ENCODE measurements around the gene EGR2. TPM values are rescaled to one million over a fixed set of nuclear protein-coding genes. Genes with fewer than 3 reads are reported as not detected.
"Not testable (repeated sequence)": the region's sequence is repeated elsewhere in the genome, so short reads cannot be mapped to it uniquely, and the experiment has no call there.

The EGR2 gene
- total and polyA plus RNA-seq, 10 of the 15 experiments (the other 5 are each of a cell fraction or from before 2014, with no cell fraction given): 8.3 to 56.5 (median 16.2) TPM

DNA sequence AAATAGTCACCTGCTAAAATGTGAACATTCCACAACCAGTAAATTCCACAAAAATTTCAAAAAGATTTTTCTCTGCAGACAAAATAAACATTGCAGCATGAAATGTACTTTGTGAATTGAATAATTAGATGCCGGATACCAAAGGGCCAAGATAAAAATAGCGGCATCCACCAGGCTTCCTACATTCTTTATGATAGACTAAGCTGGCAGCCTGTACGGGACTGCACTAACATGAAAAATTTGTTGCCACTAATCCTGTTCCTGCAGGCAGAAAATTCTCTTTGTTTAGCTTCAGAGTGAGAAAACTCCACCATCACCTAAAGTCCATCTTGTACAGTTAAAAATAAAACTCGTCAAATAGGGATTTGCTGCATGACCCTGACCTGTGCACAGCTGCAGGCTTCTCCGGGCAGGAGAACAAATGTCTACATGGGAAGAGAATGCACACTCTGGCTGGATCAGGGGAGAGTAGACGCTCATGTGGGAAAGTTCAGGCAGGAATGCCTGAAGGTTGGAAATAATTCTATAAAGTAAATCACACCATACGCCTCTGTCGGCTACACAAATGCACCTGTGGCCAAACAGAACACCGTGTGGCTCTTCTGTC is 27.2 kb downstream of the EGR2 start:
- SMC1A ChIA-PET (ENCODE audit: uncharacterized antibody, unreplicated experiment): interaction anchor here (0.9 to 1.0 kb wide), 2 partner anchors 10 to 14 kb away, joined by 3 to 4 read pairs; no protein-coding TSS in a partner anchor
- ATAC-seq (no peak), DNase-seq (ENCODE audit: low read depth, low spot score) (no peak), FAIRE-seq (no peak)
- RAD21 ChIA-PET (ENCODE audit: unreplicated experiment): interaction anchor here (0.8 to 1.4 kb wide), 3 partner anchors 56 to 178 kb away, joined by 3 to 4 read pairs (median 3); no protein-coding TSS in a partner anchor
- no peak overlapping the region for H3K4me3 ChIP-seq
- no peaks in the 10 kb centered on the region for H3K4me1 ChIP-seq (ENCODE audit: control insufficient read depth, insufficient read depth, low read length)
- intact Hi-C loops (cut with micrococcal nuclease; ENCODE audit: unreplicated experiment) (no loop called here), in situ Hi-C loops (cut with MboI) (no loop called here)
- no peaks in the 10 kb centered on the region for H3K27me3 ChIP-seq (replicated peaks in 1 of 2; ENCODE audit: control insufficient read depth in 2 of 2, insufficient read depth in 2 of 2, low read length in 1 of 2)
- H3K4me2 ChIP-seq (ENCODE audit: control insufficient read depth, insufficient read depth): no peak overlapping the region
- 56% methylated on average over 9 of the region's 9 CpGs for WGBS (ENCODE audit: insufficient coverage, insufficient replicate concordance, low lambda C conversion rate, missing lambda C conversion rate)
- no peaks in the 10 kb centered on the region for H3K36me3 ChIP-seq (ENCODE audit: control insufficient read depth in 2 of 2, insufficient read depth in 2 of 2, low read length in 1 of 2)
- H4K20me1 ChIP-seq (ENCODE audit: control insufficient read depth, insufficient read depth): no peaks in the 10 kb centered on the region
- BruUV-seq (replicated peaks): no TSS peak
- H3K27ac ChIP-seq (ENCODE audit: control insufficient read depth, insufficient read depth): no peak overlapping the region
- CTCF ChIA-PET: interaction anchor here (1.1 kb wide), 1 partner anchor 233 kb away, joined by 3 read pairs; no protein-coding TSS in a partner anchor
- POLR2A ChIA-PET: no interaction called here
- H3K79me2 ChIP-seq (ENCODE audit: control insufficient read depth, insufficient read depth, low read length): no peaks in the 10 kb centered on the region
- no peak overlapping the region for H2AFZ ChIP-seq (ENCODE audit: control insufficient read depth, low read depth, low read length)
- H3K9me3 ChIP-seq (replicated peaks; ENCODE audit: control insufficient read depth, insufficient read depth, low read length): no peaks in the 10 kb centered on the region
- H3K9ac ChIP-seq (ENCODE audit: control insufficient read depth, insufficient read depth, low read length): no peak overlapping the region
- TF ChIP-seq SMAD1 (IDR thresholded peaks at IDR 0.05; ENCODE audit: low read depth, partially characterized antibody) (no peak), ZBED1 (IDR thresholded peaks at IDR 0.05; ENCODE audit: borderline replicate concordance) (no peak), TCF12 (IDR thresholded peaks at IDR 0.05; ENCODE audit: low read depth, low read length) (no peak), RUNX3 (IDR thresholded peaks at IDR 0.05; ENCODE audit: low read length) (no peak)
- TF ChIP-seq, protein P1, sequence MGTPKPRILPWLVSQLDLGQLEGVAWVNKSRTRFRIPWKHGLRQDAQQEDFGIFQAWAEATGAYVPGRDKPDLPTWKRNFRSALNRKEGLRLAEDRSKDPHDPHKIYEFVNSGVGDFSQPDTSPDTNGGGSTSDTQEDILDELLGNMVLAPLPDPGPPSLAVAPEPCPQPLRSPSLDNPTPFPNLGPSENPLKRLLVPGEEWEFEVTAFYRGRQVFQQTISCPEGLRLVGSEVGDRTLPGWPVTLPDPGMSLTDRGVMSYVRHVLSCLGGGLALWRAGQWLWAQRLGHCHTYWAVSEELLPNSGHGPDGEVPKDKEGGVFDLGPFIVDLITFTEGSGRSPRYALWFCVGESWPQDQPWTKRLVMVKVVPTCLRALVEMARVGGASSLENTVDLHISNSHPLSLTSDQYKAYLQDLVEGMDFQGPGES (IDR thresholded peaks at IDR 0.05): no peak

DNA sequence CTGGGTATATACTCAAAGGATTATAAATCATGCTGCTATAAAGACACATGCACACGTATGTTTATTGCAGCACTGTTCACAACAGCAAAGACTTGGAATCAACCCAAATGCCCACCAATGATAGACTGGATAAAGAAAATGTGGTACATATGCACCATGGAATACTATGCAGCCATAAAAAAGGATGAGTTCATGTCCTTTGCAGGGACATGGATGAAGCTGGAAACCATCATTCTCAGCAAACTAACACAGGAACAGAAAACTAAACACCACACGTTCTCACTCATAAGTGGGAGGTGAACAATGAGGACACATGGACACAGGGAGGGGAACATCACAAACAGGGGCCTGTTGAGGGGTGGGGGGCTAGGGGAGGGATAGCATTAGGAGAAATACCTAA is 27.9 kb downstream of the EGR2 start:
- H3K36me3 ChIP-seq (ENCODE audit: control insufficient read depth in 2 of 2, insufficient read depth in 2 of 2, low read length in 1 of 2); H3K79me2 ChIP-seq (ENCODE audit: control insufficient read depth, insufficient read depth, low read length); POLR2A ChIA-PET; H3K27me3 ChIP-seq (replicated peaks in 1 of 2; ENCODE audit: control insufficient read depth in 2 of 2, insufficient read depth in 2 of 2, low read length in 1 of 2); in situ Hi-C loops (cut with MboI); H3K27ac ChIP-seq (ENCODE audit: control insufficient read depth, insufficient read depth); DNase-seq (ENCODE audit: low read depth, low spot score); ATAC-seq; H2AFZ ChIP-seq (ENCODE audit: control insufficient read depth, low read depth, low read length); FAIRE-seq; H3K4me2 ChIP-seq (ENCODE audit: control insufficient read depth, insufficient read depth); BruUV-seq (replicated peaks); CTCF ChIA-PET; H3K9me3 ChIP-seq (replicated peaks; ENCODE audit: control insufficient read depth, insufficient read depth, low read length); H3K9ac ChIP-seq (ENCODE audit: control insufficient read depth, insufficient read depth, low read length); H4K20me1 ChIP-seq (ENCODE audit: control insufficient read depth, insufficient read depth); H3K4me3 ChIP-seq; intact Hi-C loops (cut with micrococcal nuclease; ENCODE audit: unreplicated experiment); H3K4me1 ChIP-seq (ENCODE audit: control insufficient read depth, insufficient read depth, low read length): not testable (repeated sequence)
- RAD21 ChIA-PET (ENCODE audit: unreplicated experiment): interaction anchor here (0.8 to 1.1 kb wide), 2 partner anchors 62 to 177 kb away, joined by 3 read pairs; no protein-coding TSS in a partner anchor
- WGBS (ENCODE audit: insufficient coverage, insufficient replicate concordance, low lambda C conversion rate, missing lambda C conversion rate): 96% methylated on average over 2 of the region's 2 CpGs
- SMC1A ChIA-PET (ENCODE audit: uncharacterized antibody, unreplicated experiment): interaction anchor here (1.0 kb wide), 1 partner anchor 9 kb away, joined by 4 read pairs; no protein-coding TSS in a partner anchor

DNA sequence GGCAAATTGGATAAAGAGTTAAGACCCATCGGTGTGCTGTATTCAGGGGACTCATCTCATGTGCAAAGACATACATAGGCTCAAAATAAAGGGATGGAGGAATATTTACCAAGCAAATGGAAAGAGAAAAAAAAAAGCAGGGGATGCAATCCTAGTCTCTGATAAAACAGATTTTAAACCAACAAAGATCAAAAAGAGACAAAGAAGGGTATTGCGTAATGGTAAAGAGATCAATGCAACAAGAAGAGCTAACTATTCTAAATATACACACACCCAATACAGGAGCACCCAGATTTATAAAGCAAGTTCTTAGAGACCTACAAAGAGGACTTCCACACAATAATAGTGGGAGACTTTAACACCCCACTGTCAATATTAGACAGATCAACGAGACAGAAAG is 31.6 kb downstream of the EGR2 start:
- H3K4me2 ChIP-seq (ENCODE audit: control insufficient read depth, insufficient read depth); in situ Hi-C loops (cut with MboI); H3K4me1 ChIP-seq (ENCODE audit: control insufficient read depth, insufficient read depth, low read length); ATAC-seq; H3K27ac ChIP-seq (ENCODE audit: control insufficient read depth, insufficient read depth); intact Hi-C loops (cut with micrococcal nuclease; ENCODE audit: unreplicated experiment); FAIRE-seq; H3K9ac ChIP-seq (ENCODE audit: control insufficient read depth, insufficient read depth, low read length); H3K36me3 ChIP-seq (ENCODE audit: control insufficient read depth in 2 of 2, insufficient read depth in 2 of 2, low read length in 1 of 2); BruUV-seq (replicated peaks); H3K79me2 ChIP-seq (ENCODE audit: control insufficient read depth, insufficient read depth, low read length); H4K20me1 ChIP-seq (ENCODE audit: control insufficient read depth, insufficient read depth); H3K4me3 ChIP-seq; H3K9me3 ChIP-seq (replicated peaks; ENCODE audit: control insufficient read depth, insufficient read depth, low read length); H2AFZ ChIP-seq (ENCODE audit: control insufficient read depth, low read depth, low read length); H3K27me3 ChIP-seq (replicated peaks in 1 of 2; ENCODE audit: control insufficient read depth in 2 of 2, insufficient read depth in 2 of 2, low read length in 1 of 2); DNase-seq (ENCODE audit: low read depth, low spot score): not testable (repeated sequence)
- 62% methylated on average over 3 of the region's 3 CpGs for WGBS (ENCODE audit: insufficient coverage, insufficient replicate concordance, low lambda C conversion rate, missing lambda C conversion rate)
- POLR2A ChIA-PET: interaction anchor here (1.2 kb wide), 1 partner anchor 43 kb away, joined by 3 read pairs; no protein-coding TSS in a partner anchor
- CTCF ChIA-PET: interaction anchor here (0.7 kb wide), 1 partner anchor 12 kb away, joined by 3 read pairs; no protein-coding TSS in a partner anchor
- RAD21 ChIA-PET (ENCODE audit: unreplicated experiment): interaction anchor here (1.0 kb wide), 1 partner anchor 13 kb away, joined by 4 read pairs; no protein-coding TSS in a partner anchor
- SMC1A ChIA-PET (ENCODE audit: uncharacterized antibody, unreplicated experiment): interaction anchor here (1.0 to 1.8 kb wide), 4 partner anchors 14 to 27 kb away, joined by 4 to 6 read pairs (median 4); no protein-coding TSS in a partner anchor

All from GM12878 (cell line).